ENCODE results near the gene NUDT13.
"Not testable (repeated sequence)": the region's sequence is repeated elsewhere in the genome, so short reads cannot be mapped to it uniquely, and the experiment has no call there.

The NUDT13 gene

GRCh38 chr10:73134727-73135126 lies 24.5 kb downstream of the NUDT13 start:
- H3K27ac ChIP-seq (ENCODE audit: low read depth, low read length) = no peak overlapping the region
- H3K4me1 ChIP-seq (ENCODE audit: insufficient read depth, low read length) = no peaks in the 10 kb centered on the region
- H3K27me3 ChIP-seq (ENCODE audit: insufficient read depth, low read length) = no peaks in the 10 kb centered on the region
- peaks cover 92% of the 10 kb centered on the region for H3K36me3 ChIP-seq (ENCODE audit: insufficient read depth, low read length)
- H3K4me3 ChIP-seq (ENCODE audit: low read length) = no peak overlapping the region
- no peaks in the 10 kb centered on the region for H3K9me3 ChIP-seq (ENCODE audit: insufficient read depth, low read depth, low read length)
- WGBS = 97% methylated on average over 2 of the region's 3 CpGs
- H3K9ac ChIP-seq (ENCODE audit: low read depth, low read length) = no peak overlapping the region

- H3K27me3 ChIP-seq (ENCODE audit: insufficient read depth, low read length) = no peaks in the 10 kb centered on the region
- WGBS = 99% methylated on average over 2 of the region's 2 CpGs
- H3K4me1 ChIP-seq (ENCODE audit: insufficient read depth, low read length) = no peaks in the 10 kb centered on the region
- H3K9me3 ChIP-seq (ENCODE audit: insufficient read depth, low read depth, low read length) = no peaks in the 10 kb centered on the region
- peaks cover 96% of the 10 kb centered on the region for H3K36me3 ChIP-seq (ENCODE audit: insufficient read depth, low read length)
- no peak overlapping the region for H3K9ac ChIP-seq (ENCODE audit: low read depth, low read length)
- H3K27ac ChIP-seq (ENCODE audit: low read depth, low read length) = no peak overlapping the region
- H3K4me3 ChIP-seq (ENCODE audit: low read length) = no peak overlapping the region
Measured at GRCh38 chr10:73136627-73137026, 26.4 kb downstream of the NUDT13 start.

- Histone ChIP-seq H3K9me3 (ENCODE audit: insufficient read depth, low read depth, low read length) (no peaks in the 10 kb centered on the region), H3K4me3 (ENCODE audit: low read length) (no peak overlapping the region), H3K4me1 (ENCODE audit: insufficient read depth, low read length) (no peaks in the 10 kb centered on the region), H3K27me3 (ENCODE audit: insufficient read depth, low read length) (no peaks in the 10 kb centered on the region), H3K27ac (ENCODE audit: low read depth, low read length) (no peak overlapping the region), H3K36me3 (ENCODE audit: insufficient read depth, low read length) (peaks cover 96% of the 10 kb centered on the region), H3K9ac (ENCODE audit: low read depth, low read length) (no peak overlapping the region)
- 94% methylated on average over 1 of the region's 2 CpGs for WGBS
Measured at GRCh38 chr10:73139251-73139650, 29.0 kb downstream of the NUDT13 start.

- Histone ChIP-seq H3K27me3 (ENCODE audit: insufficient read depth, low read length) (no peaks in the 10 kb centered on the region), H3K4me1 (ENCODE audit: insufficient read depth, low read length) (no peaks in the 10 kb centered on the region), H3K4me3 (ENCODE audit: low read length) (no peak overlapping the region), H3K36me3 (ENCODE audit: insufficient read depth, low read length) (peaks cover 95% of the 10 kb centered on the region), H3K9me3 (ENCODE audit: insufficient read depth, low read depth, low read length) (no peaks in the 10 kb centered on the region), H3K27ac (ENCODE audit: low read depth, low read length) (no peak overlapping the region), H3K9ac (ENCODE audit: low read depth, low read length) (no peak overlapping the region)
- 93% methylated on average over 3 of the region's 3 CpGs for WGBS
Measured at GRCh38 chr10:73141603-73142002, 31.3 kb downstream of the NUDT13 start.

GRCh38 chr10:73150633-73151413 lies 40.6 kb downstream of the NUDT13 start:
- H3K27me3 ChIP-seq (ENCODE audit: insufficient read depth, low read length) = not testable (repeated sequence)
- WGBS = 99% methylated on average over 5 of the region's 8 CpGs

GRCh38 chr10:73152009-73152408 lies 41.8 kb downstream of the NUDT13 start:
- Histone ChIP-seq H3K27me3 (ENCODE audit: insufficient read depth, low read length) (no peaks in the 10 kb centered on the region), H3K36me3 (ENCODE audit: insufficient read depth, low read length) (peaks cover 75% of the 10 kb centered on the region), H3K4me1 (ENCODE audit: insufficient read depth, low read length) (no peaks in the 10 kb centered on the region), H3K9me3 (ENCODE audit: insufficient read depth, low read depth, low read length) (no peaks in the 10 kb centered on the region), H3K4me3 (ENCODE audit: low read length) (no peak overlapping the region), H3K27ac (ENCODE audit: low read depth, low read length) (no peak overlapping the region), H3K9ac (ENCODE audit: low read depth, low read length) (no peak overlapping the region)
- WGBS = 96% methylated on average over 3 of the region's 3 CpGs

More at GRCh38 chr10:73150633-73151413, 40.6 kb downstream of the NUDT13 start:
- H3K4me3 ChIP-seq (ENCODE audit: low read length); H3K4me1 ChIP-seq (ENCODE audit: insufficient read depth, low read length); H3K9me3 ChIP-seq (ENCODE audit: insufficient read depth, low read depth, low read length); H3K9ac ChIP-seq (ENCODE audit: low read depth, low read length); H3K27ac ChIP-seq (ENCODE audit: low read depth, low read length): not testable (repeated sequence)
- H3K36me3 ChIP-seq (ENCODE audit: insufficient read depth, low read length) = peaks cover 75% of the 10 kb centered on the region

- Histone ChIP-seq H3K9me3 (ENCODE audit: insufficient read depth, low read depth, low read length) (no peaks in the 10 kb centered on the region), H3K27me3 (ENCODE audit: insufficient read depth, low read length) (no peaks in the 10 kb centered on the region), H3K4me1 (ENCODE audit: insufficient read depth, low read length) (no peaks in the 10 kb centered on the region), H3K4me3 (ENCODE audit: low read length) (no peak overlapping the region), H3K36me3 (ENCODE audit: insufficient read depth, low read length) (peaks cover 63% of the 10 kb centered on the region), H3K9ac (ENCODE audit: low read depth, low read length) (no peak overlapping the region), H3K27ac (ENCODE audit: low read depth, low read length) (no peak overlapping the region)
- 99% methylated on average over 3 of the region's 3 CpGs for WGBS
Measured at GRCh38 chr10:73156054-73156453, 45.8 kb downstream of the NUDT13 start.

GRCh38 chr10:73159038-73159648 lies 48.9 kb downstream of the NUDT13 start:
- WGBS = 14% methylated on average over 5 of the region's 5 CpGs
- Histone ChIP-seq H3K27ac (ENCODE audit: low read depth, low read length) (no peak overlapping the region), H3K36me3 (ENCODE audit: insufficient read depth, low read length) (peaks cover 58% of the 10 kb centered on the region)

GRCh38 chr10:73161079-73161478 lies 50.8 kb downstream of the NUDT13 start:
- no peaks in the 10 kb centered on the region for H3K27me3 ChIP-seq (ENCODE audit: insufficient read depth, low read length)
- H3K27ac ChIP-seq (ENCODE audit: low read depth, low read length) = no peak overlapping the region
- H3K36me3 ChIP-seq (ENCODE audit: insufficient read depth, low read length) = peaks cover 55% of the 10 kb centered on the region
- H3K9me3 ChIP-seq (ENCODE audit: insufficient read depth, low read depth, low read length) = no peaks in the 10 kb centered on the region
- no peak overlapping the region for H3K4me3 ChIP-seq (ENCODE audit: low read length)
- no peaks in the 10 kb centered on the region for H3K4me1 ChIP-seq (ENCODE audit: insufficient read depth, low read length)
- WGBS = no CpG with 5 or more reads among the region's 1 CpG
- no peak overlapping the region for H3K9ac ChIP-seq (ENCODE audit: low read depth, low read length)

More at GRCh38 chr10:73159038-73159648, 48.9 kb downstream of the NUDT13 start:
- no peak overlapping the region for H3K4me3 ChIP-seq (ENCODE audit: low read length)
- no peaks in the 10 kb centered on the region for H3K27me3 ChIP-seq (ENCODE audit: insufficient read depth, low read length)
- H3K4me1 ChIP-seq (ENCODE audit: insufficient read depth, low read length) = no peaks in the 10 kb centered on the region
- H3K9me3 ChIP-seq (ENCODE audit: insufficient read depth, low read depth, low read length) = no peaks in the 10 kb centered on the region
- no peak overlapping the region for H3K9ac ChIP-seq (ENCODE audit: low read depth, low read length)

- Histone ChIP-seq H3K9me3 (ENCODE audit: insufficient read depth, low read depth, low read length) (no peaks in the 10 kb centered on the region), H3K27ac (ENCODE audit: low read depth, low read length) (no peak overlapping the region), H3K36me3 (ENCODE audit: insufficient read depth, low read length) (peaks cover 49% of the 10 kb centered on the region), H3K9ac (ENCODE audit: low read depth, low read length) (no peak overlapping the region), H3K4me3 (ENCODE audit: low read length) (no peak overlapping the region), H3K27me3 (ENCODE audit: insufficient read depth, low read length) (no peaks in the 10 kb centered on the region), H3K4me1 (ENCODE audit: insufficient read depth, low read length) (no peaks in the 10 kb centered on the region)
- 95% methylated on average over 3 of the region's 3 CpGs for WGBS
Measured at GRCh38 chr10:73161662-73162061, 51.4 kb downstream of the NUDT13 start.

GRCh38 chr10:73163096-73163495 lies 52.8 kb downstream of the NUDT13 start:
- 0 out of 2 replicates have a peak, but pooled peaks cover 4% of the 10 kb centered on the region for H3K4me1 ChIP-seq (ENCODE audit: insufficient read depth, low read length)
- H3K9ac ChIP-seq (ENCODE audit: low read depth, low read length) = no peak overlapping the region
- H3K9me3 ChIP-seq (ENCODE audit: insufficient read depth, low read depth, low read length) = no peaks in the 10 kb centered on the region
- no peak overlapping the region for H3K4me3 ChIP-seq (ENCODE audit: low read length)
- no peaks in the 10 kb centered on the region for H3K27me3 ChIP-seq (ENCODE audit: insufficient read depth, low read length)
- WGBS = 97% methylated on average over 2 of the region's 2 CpGs
- H3K36me3 ChIP-seq (ENCODE audit: insufficient read depth, low read length) = peaks cover 40% of the 10 kb centered on the region
- no peak overlapping the region for H3K27ac ChIP-seq (ENCODE audit: low read depth, low read length)

Measured in HUES64 (cell line).